ENCODE results near the gene PCNA. TPM values are rescaled to one million over a fixed set of nuclear protein-coding genes. Genes with fewer than 3 reads are reported as not detected.
"Not testable (repeated sequence)": the region's sequence is repeated elsewhere in the genome, so short reads cannot be mapped to it uniquely, and the experiment has no call there.

The PCNA gene
- total RNA-seq, 4 donors from 2014 or later: 43.0 to 112 (median 59.6) TPM

DNA sequence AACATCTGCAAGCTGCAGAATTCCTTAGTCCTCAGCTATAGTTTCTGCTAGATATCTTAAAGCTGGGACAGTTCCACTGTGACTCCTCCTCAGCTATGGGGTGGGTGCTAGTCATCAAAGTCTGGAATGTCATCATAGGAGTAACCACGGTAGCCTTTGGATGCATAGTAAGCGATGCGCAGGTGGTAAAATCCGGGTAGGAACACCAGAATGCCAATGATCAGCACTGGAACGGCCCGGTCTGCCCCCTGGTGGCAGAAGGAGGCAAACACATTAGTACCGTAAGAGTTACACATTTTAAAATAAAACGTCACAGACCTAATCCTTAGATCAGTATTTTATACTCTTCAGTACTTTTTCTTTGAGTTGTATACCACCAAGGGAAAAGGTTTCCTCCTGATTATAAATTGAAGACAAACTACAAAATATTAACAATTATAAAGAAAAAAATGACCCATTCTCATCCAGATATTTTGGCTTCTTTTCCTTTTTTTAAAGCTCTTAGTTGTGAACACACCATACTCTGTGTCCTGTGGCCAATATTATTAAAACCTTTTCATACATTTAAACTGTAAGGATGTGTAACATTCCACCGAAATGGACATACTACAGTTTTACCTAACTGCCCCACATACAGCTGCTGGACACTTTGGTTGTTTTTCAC, 18.9 kb downstream of the PCNA start:
- peak; percentile 68 to 71 for DNase-seq
- no peaks in the 10 kb centered on the region for H3K36me3 ChIP-seq
- H3K27me3 ChIP-seq: no peaks in the 10 kb centered on the region
- H3K27ac ChIP-seq: no peak overlapping the region
- H3K4me3 ChIP-seq: no peak overlapping the region
- intact Hi-C loops (cut with DNase I; ENCODE audit: low total_unique reads): no loop called here
- no peaks in the 10 kb centered on the region for H3K9me3 ChIP-seq
- H3K4me1 ChIP-seq: no peaks in the 10 kb centered on the region
- TF ChIP-seq, protein P1, sequence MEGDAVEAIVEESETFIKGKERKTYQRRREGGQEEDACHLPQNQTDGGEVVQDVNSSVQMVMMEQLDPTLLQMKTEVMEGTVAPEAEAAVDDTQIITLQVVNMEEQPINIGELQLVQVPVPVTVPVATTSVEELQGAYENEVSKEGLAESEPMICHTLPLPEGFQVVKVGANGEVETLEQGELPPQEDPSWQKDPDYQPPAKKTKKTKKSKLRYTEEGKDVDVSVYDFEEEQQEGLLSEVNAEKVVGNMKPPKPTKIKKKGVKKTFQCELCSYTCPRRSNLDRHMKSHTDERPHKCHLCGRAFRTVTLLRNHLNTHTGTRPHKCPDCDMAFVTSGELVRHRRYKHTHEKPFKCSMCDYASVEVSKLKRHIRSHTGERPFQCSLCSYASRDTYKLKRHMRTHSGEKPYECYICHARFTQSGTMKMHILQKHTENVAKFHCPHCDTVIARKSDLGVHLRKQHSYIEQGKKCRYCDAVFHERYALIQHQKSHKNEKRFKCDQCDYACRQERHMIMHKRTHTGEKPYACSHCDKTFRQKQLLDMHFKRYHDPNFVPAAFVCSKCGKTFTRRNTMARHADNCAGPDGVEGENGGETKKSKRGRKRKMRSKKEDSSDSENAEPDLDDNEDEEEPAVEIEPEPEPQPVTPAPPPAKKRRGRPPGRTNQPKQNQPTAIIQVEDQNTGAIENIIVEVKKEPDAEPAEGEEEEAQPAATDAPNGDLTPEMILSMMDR (IDR thresholded peaks at IDR 0.05): peak; percentile 79 to 88 (median 84)
- no peak for TF ChIP-seq POLR2A (IDR thresholded peaks at IDR 0.05)

DNA sequence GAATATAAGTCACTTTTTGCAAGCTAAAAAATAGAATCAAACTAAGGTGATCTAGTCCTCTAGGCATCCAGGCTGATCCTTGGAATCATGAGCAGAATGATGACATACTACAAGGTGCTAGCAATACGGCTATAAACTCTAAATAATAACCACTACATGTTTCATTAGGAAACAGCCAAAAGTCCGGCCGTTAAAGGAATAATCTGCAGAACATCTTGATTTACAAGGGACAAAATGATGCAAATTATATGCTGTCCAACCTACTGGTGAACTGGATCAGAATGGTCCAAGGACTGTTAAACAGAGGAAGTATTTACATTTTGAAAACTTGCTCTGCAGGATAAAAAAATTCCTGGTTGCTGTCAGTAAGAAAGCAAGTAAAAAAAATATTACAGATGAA, 19.8 kb downstream of the PCNA start:
- H3K4me1 ChIP-seq; H3K27me3 ChIP-seq; H3K9me3 ChIP-seq; H3K27ac ChIP-seq; intact Hi-C loops (cut with DNase I; ENCODE audit: low total_unique reads); DNase-seq; H3K4me3 ChIP-seq; H3K36me3 ChIP-seq: not testable (repeated sequence)

DNA sequence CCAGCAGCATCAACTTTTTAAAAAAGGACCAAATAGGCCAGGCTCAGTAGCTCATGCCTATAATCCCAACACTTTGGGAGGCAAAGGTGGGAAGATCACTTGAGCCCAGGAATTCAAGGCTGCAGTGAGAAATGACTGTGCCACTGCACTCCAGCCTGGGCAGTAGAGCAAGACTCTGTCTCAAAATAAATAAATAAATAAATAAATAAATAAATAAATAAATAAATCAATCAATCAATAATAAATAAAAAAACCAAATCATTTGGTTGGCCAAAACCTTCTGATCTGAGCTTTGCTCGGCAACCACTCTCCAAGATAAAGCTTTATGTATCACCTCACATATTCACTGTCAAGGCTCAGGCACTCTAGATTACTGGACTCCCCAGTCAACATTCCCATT, 20.7 kb downstream of the PCNA start:
- DNase-seq; H3K36me3 ChIP-seq; H3K4me1 ChIP-seq; H3K4me3 ChIP-seq; H3K9me3 ChIP-seq; H3K27me3 ChIP-seq; H3K27ac ChIP-seq; intact Hi-C loops (cut with DNase I; ENCODE audit: low total_unique reads): not testable (repeated sequence)

DNA sequence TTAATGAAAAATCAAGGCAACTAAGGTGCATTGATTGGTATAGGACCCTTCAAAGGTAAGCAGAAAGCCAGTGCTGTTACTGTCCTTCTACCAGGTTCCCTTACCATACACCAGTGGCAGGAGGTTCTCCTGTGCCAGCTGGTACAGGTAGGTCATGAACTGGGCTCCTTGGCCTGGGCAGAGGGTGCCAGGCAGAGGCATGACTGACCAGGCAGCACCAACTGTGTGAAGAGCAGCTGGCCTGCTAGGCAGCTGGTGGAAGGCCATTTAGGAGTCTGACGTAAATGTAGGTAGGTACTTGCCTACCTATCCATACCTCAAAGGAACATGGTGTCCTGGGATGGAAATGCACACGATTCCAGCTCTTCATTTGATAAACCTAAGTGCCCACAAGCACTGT, 23.3 kb downstream of the PCNA start:
- intact Hi-C loops (cut with DNase I; ENCODE audit: low total_unique reads): no loop called here
- H3K4me1 ChIP-seq: no peaks in the 10 kb centered on the region
- no peaks in the 10 kb centered on the region for H3K9me3 ChIP-seq
- H3K27me3 ChIP-seq: no peaks in the 10 kb centered on the region
- no peak for DNase-seq
- peaks cover 0 to 2% of the 10 kb centered on the region in 2 donors for H3K36me3 ChIP-seq
- H3K27ac ChIP-seq: no peak overlapping the region
- TF ChIP-seq, protein P1 (IDR thresholded peaks at IDR 0.05): no peak
- no peak for TF ChIP-seq POLR2A (IDR thresholded peaks at IDR 0.05)
- no peak overlapping the region for H3K4me3 ChIP-seq

DNA sequence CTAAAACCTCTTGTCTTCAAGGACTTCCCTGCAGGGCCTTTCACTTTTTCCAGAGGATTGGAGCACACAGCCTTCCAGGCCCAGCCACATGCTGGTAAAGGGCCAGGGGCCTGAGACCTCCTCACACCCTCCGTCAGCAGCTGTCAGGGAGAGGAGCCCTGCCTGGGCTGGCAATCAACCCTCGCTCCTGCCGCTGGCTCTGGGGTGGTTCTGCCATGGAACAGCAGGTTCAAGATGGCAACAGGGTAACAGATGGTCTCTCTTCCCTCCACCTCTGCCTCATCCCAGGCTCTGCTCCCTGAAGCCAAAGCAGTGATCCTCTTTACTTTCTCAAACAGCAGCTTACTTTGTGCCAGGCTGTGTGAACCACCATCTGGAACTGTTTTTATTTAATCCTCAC, 23.8 kb downstream of the PCNA start:
- intact Hi-C loops (cut with DNase I; ENCODE audit: low total_unique reads): no loop called here
- TF ChIP-seq, protein P1 (IDR thresholded peaks at IDR 0.05): no peak
- no peak overlapping the region for H3K4me3 ChIP-seq
- DNase-seq: no peak
- H3K36me3 ChIP-seq: peaks cover 0 to 2% of the 10 kb centered on the region in 2 donors
- H3K27ac ChIP-seq: no peak overlapping the region
- H3K9me3 ChIP-seq: no peaks in the 10 kb centered on the region
- no peaks in the 10 kb centered on the region for H3K27me3 ChIP-seq
- H3K4me1 ChIP-seq: no peaks in the 10 kb centered on the region

DNA sequence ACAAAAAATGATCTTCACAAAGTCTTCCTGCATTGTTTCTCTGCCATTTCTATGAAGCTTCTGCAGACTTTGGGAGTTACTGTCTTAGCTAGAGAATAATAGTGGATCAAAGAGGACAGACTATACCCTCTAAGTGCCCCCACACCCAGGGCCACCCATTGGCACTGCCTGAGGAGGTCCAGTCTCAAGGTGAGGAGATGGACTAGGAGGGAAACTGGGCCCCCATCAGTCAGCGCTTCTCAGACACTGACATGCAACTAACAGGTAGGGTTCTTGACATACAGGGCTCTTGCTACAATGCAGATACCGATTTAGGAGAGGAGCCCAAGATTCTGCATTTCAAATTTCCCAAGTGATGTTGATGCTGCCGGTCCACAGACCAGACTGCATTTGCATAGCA, 24.3 kb downstream of the PCNA start:
- Histone ChIP-seq H3K4me3 (no peak overlapping the region), H3K27ac (no peak overlapping the region), H3K9me3 (no peaks in the 10 kb centered on the region), H3K36me3 (peaks cover 0 to 2% of the 10 kb centered on the region in 2 donors), H3K27me3 (no peaks in the 10 kb centered on the region), H3K4me1 (no peaks in the 10 kb centered on the region)
- no peak for TF ChIP-seq POLR2A (IDR thresholded peaks at IDR 0.05)
- TF ChIP-seq, protein P1 (IDR thresholded peaks at IDR 0.05): no peak
- intact Hi-C loops (cut with DNase I; ENCODE audit: low total_unique reads): no loop called here
- DNase-seq: no peak

Data from uterus (tissue), 4 donors.